Neuron (in vitro differentiated cells): ENCODE data around the gene LRRC73.

ENCODE experiments used
- H2AFZ ChIP-seq: one replicate; pipeline ENCODE4 v1.6.1; 2013; ENCODE audit warnings: low read depth, mild to moderate bottlenecking, inconsistent platforms, low read length, moderate library complexity
- H3K27me3 ChIP-seq: one replicate; pipeline ENCODE4 v1.6.1; 2013; ENCODE audit warnings: low read length; ENCODE audit not compliant: insufficient read depth
- H3K36me3 ChIP-seq: one replicate; pipeline ENCODE4 v1.6.1; 2013; ENCODE audit warnings: low read length; ENCODE audit not compliant: insufficient read depth
- H3K4me1 ChIP-seq: one replicate; pipeline ENCODE4 v1.6.1; 2013; ENCODE audit warnings: low read length; ENCODE audit not compliant: insufficient read depth
- H3K4me3 ChIP-seq: 2 replicates; pipeline ENCODE4 v1.5.1; 2013; ENCODE audit warnings: mild to moderate bottlenecking, low read length, moderate library complexity
- H3K9me3 ChIP-seq: one replicate; pipeline ENCODE4 v1.6.1; 2013; ENCODE audit warnings: low read length

LRRC73 gene

DNA sequence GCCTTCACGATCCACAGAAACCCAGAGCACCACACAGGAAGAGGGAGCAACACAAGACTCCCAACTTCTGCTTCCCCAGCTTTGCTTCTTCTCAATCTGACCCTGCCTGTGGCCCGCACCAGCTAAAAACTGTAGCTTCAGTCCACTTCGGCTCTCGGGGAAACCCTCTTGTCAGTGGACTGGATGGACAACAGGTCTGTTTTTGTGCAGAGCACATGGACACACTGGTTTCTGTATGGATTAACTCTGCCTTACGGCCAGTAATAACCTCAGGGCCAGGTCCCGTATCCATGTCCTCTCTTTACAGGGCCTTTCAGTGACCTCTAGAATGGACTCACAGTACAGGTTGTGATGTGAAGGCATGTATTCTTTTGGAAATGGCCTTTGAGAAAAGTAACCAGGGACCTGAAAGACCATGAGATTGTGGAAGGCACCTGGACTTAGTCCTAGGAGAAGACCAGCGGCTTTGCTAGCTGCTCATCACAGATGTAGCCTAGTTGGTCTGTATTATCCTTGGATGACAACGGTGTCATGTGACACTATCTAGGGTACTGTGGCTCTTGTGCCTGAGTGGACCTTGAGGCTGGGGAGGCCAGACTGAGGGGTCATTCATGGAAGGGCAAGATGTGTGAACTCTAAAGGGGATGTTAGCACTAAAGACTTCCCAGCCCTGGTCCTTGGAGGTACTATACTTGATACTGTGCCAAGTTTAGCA is 12.6 kb upstream of the LRRC73 start:
- H3K36me3 ChIP-seq, result peaks cover 84% of the 10 kb centered on the region
- H2AFZ ChIP-seq, result no peak overlapping the region
- no peaks in the 10 kb centered on the region for H3K9me3 ChIP-seq
- peaks cover 8% of the 10 kb centered on the region for H3K4me1 ChIP-seq
- H3K27me3 ChIP-seq, result no peaks in the 10 kb centered on the region
- no peak overlapping the region for H3K4me3 ChIP-seq

DNA sequence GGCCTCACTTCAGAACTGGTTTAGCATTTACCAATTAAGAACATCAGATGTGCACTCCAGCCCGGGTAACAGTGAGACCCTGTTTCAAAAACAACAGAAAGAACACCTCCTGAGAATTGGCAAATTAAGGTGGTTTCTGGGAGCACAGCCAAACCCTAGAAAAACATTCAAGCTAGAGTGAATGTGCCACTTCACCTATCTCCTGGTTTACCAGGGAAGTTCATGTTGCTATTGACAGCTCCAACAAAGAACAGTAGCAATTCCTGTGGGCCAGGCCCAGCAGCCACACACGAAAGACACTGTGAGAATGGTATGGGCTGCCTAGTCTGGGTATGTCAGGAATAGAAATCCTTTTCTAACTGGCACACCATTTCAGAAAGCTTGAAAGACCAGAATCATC is 11.7 kb upstream of the LRRC73 start:
- Histone ChIP-seq H3K4me1 (peaks cover 9% of the 10 kb centered on the region), H2AFZ (no peak overlapping the region), H3K36me3 (peaks cover 75% of the 10 kb centered on the region), H3K27me3 (no peaks in the 10 kb centered on the region), H3K4me3 (no peak overlapping the region), H3K9me3 (no peaks in the 10 kb centered on the region)

DNA sequence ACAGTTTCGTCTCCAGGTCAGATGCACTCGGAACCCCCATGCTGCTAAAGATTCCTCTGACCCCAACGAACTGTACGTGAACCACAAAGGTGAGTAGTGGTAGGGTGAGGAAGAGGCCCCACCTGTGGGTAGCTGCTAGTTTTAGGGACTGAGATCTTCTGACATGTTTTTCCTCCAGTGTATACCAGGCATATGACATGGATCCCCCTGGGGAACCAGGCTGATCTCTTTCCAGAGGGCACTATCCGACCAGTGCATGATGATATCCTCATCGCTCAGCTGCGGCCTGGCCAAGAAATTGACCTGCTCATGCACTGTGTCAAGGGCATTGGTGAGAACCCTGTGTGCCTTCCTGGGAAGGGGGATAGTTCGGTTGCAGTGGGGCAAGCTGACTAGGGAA is 10.0 kb upstream of the LRRC73 start:
- no peaks in the 10 kb centered on the region for H3K27me3 ChIP-seq
- no peak overlapping the region for H2AFZ ChIP-seq
- no peaks in the 10 kb centered on the region for H3K9me3 ChIP-seq
- no peak overlapping the region for H3K4me3 ChIP-seq
- peaks cover 18% of the 10 kb centered on the region for H3K4me1 ChIP-seq
- peaks cover 65% of the 10 kb centered on the region for H3K36me3 ChIP-seq

DNA sequence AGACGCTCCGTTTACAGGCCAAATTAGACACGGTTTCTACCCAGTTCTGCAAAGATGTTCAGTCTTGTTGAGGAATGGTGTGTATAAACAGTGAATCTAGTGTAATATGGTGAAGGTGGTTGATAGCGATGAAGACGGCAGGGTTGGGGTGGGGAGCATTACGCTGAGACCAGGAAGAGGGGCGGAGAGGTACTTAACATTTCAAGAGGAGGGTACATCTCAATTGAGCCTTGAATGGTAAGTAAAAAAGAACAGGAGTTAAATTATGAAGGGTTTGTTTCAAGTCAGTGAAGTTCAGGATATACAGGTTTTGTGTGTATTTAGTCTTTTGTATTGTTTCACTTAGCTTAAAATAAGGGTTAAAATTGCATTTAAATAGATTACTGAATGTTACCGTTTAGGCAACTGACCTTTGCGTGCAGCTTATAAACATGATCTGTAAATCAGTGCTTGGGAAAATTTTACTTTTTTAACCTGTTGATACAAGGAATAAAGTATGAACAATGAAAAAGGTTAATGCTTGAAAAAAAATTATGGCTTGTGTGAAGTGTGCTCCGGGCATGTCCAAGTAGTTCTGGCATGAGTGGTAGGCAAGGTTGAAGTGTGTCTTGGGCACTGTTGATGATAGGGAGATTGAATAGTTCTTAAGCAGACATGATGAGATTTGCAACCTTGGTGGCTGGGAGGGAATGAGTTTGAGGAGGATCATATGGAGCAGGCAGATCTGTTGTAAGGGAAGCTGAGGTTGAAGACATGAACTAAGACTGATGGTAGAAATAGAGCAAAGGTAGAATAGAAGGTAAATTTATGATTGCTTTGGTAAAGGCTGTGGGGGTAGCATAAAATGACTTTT is 7.6 kb upstream of the LRRC73 start:
- Histone ChIP-seq H3K4me3 (peak overlapping the region; percentile 95), H3K36me3 (peaks cover 58% of the 10 kb centered on the region), H2AFZ (peak overlapping the region; percentile 35), H3K27me3 (no peaks in the 10 kb centered on the region), H3K4me1 (peaks cover 19% of the 10 kb centered on the region), H3K9me3 (no peaks in the 10 kb centered on the region)

DNA sequence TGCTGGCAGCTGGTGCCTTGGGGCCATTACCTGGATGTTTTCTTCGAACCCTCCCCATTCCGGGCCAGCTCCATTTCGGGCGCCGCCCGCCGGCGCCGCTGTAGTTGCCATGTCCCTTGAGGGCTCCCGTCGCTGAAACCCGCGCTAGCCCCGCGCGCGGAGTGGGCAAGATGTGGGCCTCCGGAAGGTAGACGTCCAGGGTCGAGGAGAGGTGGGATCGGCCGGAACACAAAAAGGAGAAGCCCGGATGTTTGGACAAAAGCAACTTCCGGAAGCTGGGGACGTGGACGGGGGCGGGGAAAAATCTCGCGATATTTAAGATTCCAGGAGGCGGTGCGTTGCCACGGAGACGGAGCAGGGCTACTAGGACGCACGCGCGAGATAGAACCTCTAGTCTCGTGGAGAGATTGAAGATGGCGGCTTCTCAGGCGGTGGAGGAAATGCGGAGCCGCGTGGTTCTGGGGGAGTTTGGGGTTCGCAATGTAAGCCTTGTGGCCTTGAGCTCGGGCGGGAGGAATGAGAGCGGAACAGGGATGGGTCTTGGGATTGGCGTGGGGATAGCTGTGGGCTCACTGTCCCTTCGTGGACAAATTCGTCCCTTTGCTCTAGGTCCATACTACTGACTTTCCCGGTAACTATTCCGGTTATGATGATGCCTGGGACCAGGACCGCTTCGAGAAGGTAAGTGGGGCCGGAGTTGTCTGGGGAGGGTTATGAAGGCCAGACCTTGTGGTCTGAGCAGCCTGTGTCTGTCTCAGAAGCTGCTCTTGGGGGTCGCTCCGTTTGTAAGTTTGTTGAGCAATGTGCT is 6.8 kb upstream of the LRRC73 start, which contains the start of the genes POLR1C and YIPF3:
Gene POLR1C (plus strand): TSS at position 393 of the 808 bp plus-strand sequence. CDS start 21 bp downstream, at position 414.
Gene YIPF3 (minus strand): TSS at position 230 of the 808 bp plus-strand sequence. CDS start 119 bp downstream, at position 111.
- Histone ChIP-seq H3K4me1 (peaks cover 19% of the 10 kb centered on the region), H3K4me3 (peak within 1 kb of the TSS; percentile 95), H3K36me3 (peaks cover 57% of the 10 kb centered on the region), H3K9me3 (no peaks in the 10 kb centered on the region), H2AFZ (peak within 1 kb of the TSS; percentile 35), H3K27me3 (no peaks in the 10 kb centered on the region)

DNA sequence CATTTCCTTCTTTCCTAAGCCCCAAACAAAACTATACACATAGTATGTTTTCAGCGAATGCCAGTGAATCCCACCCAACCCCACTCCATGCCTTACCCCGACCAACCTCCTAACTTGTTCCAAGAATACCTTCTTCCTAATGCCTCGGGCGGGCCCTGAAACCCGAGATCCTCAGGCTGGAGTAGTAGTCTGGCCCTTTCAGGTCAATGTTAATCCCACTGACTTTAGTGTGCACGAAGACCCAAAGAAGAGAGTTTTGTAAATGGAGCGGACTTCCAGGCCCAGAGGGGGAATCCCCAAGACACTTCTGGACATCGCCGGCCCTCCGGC is 6.2 kb upstream of the LRRC73 start:
- peak overlapping the region; percentile 95 for H3K4me3 ChIP-seq
- H3K4me1 ChIP-seq, result peaks cover 19% of the 10 kb centered on the region
- peaks cover 57% of the 10 kb centered on the region for H3K36me3 ChIP-seq
- no peaks in the 10 kb centered on the region for H3K9me3 ChIP-seq
- H2AFZ ChIP-seq, result no peak overlapping the region
- no peaks in the 10 kb centered on the region for H3K27me3 ChIP-seq

DNA sequence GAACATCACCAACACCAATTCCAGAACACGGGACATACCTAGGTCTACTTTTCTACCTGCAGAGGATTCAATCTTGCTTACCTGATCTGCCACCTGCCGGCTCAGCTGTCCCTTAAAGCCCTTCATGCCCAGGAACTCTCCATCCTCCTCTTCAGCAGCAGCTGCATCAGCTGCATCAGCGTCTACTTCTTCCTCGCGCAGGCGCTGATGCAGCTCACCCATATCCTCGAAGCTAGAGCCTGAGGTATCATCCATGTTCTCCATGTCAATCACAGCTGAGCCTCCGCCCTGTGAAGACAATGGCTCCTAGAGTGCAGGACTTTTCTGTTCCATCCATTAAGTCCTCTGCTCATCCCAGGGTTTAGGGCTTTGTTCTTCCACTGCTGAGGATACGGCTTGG is 5.7 kb upstream of the LRRC73 start:
- Histone ChIP-seq H3K9me3 (no peaks in the 10 kb centered on the region), H2AFZ (no peak overlapping the region), H3K27me3 (no peaks in the 10 kb centered on the region), H3K4me1 (peaks cover 19% of the 10 kb centered on the region), H3K36me3 (peaks cover 54% of the 10 kb centered on the region), H3K4me3 (peak overlapping the region; percentile 95)

DNA sequence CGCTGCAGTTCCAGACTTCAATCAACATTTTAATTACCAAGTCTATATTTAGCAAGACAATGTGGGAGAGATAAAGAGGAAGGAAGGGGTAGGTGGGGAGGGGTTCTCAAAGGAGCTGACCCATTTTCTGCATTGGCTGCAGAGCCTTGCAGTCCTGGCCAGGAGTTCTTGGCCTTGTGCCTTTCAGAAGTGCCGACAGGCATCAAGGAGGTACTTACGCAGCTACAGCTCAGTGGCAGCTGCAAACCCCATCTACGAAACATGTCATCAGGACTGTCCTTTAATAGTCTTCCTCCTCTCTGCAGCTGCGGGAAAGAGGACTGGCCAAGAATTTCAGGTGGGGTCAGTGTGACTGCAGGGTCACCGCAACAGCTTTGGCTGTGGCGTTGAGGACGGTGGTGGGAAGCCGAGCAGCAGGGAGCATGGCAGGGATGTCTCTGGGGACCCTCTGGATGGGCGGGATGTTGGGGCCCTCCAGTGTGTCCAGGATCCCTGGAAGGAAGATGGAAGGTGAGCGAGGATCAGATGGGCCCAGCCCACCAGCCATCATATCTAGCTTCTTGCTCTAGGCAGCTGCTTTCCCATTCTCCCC is 1.8 kb upstream of the LRRC73 start:
- H3K4me1 ChIP-seq, result peaks cover 21% of the 10 kb centered on the region
- H3K27me3 ChIP-seq, result no peaks in the 10 kb centered on the region
- peaks cover 37% of the 10 kb centered on the region for H3K36me3 ChIP-seq
- no peak overlapping the region for H2AFZ ChIP-seq
- H3K9me3 ChIP-seq, result no peaks in the 10 kb centered on the region
- H3K4me3 ChIP-seq, result no peak overlapping the region

DNA sequence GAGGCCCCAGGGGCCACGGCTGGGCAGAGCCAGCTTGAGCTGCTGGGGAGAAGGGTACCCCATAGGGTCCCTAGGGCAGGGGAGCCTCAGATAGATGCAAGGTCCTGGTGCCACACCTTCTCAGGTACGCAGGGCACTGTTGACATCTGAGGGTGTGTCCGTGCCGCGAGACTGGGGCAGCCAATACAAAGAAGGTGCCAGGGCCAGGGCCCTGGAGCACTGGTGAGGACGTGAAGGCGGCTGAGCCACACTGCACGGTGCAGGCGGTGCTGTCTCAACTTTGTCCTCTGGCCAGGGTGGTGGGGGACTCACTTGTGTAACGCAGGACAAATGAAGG is 649 bp upstream of the LRRC73 start:
- Histone ChIP-seq H2AFZ (no peak overlapping the region), H3K36me3 (peaks cover 36% of the 10 kb centered on the region), H3K9me3 (no peaks in the 10 kb centered on the region), H3K4me1 (peaks cover 19% of the 10 kb centered on the region), H3K4me3 (no peak overlapping the region), H3K27me3 (no peaks in the 10 kb centered on the region)

DNA sequence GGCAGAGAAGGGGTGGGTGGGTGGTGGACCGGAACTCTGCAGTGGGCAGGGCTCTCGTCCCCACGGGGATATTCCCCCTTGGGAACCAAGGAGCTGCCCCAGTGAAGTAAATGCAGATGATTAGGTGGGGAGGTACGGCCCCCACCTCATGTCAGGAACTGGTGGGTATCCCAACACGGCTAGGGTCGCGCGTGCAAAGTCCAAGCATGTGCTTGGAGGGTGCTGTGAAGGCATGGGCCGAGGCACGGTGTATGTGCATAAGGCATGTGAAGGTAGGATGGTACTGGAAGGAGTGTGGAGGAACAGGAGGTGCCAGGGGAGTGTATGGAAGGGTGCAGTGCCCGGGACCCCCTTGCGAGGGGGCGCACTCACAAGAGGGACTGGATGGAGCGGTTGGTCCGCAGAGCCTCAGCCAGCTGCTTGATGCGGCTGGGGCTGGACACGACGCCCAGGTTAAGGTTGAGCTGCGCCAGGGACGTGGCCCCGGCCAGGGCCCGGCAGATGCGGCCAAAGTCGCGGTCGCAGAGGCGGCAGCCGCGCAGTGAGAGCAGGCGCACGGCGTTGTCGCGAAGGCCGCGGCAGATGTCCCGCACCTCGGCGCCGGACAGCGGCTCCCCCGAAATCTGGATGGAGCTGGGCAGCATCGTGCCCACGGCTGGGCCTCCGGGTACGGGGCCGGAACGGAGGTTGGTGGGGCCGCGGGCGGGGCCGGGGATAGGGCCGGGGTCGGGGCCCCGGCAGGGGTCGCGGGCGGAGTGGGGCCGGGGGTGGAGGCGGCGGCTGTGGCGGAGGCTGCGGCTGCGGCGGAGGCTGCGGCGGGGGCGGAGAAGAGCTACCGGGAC is 783 bp downstream of the LRRC73 start:
- peak overlapping the region; percentile 55 for H3K4me3 ChIP-seq
- peak overlapping the region; percentile 69 for H2AFZ ChIP-seq
- no peaks in the 10 kb centered on the region for H3K9me3 ChIP-seq
- H3K36me3 ChIP-seq, result peaks cover 42% of the 10 kb centered on the region
- H3K27me3 ChIP-seq, result no peaks in the 10 kb centered on the region
- peaks cover 12% of the 10 kb centered on the region for H3K4me1 ChIP-seq

DNA sequence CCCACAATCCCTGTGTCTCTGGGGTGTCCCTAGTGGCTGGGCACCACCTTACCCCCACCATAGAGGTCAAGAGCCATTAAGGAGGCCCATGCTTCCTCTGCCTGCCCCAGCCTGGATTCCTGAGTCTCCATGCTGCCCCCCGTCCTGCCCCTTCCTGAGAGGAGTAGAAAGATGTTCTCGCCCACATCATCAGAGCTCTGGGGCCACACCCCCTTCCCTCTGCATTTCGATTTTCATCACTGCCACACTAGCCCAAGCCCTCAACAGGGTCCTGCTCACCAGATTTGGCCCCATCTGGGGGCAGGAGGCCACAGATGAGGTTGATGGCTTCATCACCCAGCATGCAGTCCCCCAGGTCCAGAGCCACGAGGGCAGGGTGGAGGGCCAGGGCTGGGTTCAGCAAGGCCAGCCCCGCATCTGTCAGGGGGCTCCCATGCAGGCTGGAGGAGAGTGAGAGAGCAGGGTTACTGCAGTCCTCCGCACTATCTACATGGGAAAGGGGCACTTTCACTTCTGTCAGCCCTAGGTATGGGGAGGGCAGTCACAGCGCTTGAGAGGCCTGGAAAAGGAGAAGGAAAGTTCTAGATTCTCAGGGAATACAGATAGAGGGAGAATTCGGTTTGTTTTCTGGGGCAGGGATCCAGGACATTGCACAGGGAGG is 1.5 kb downstream of the LRRC73 start:
- H3K9me3 ChIP-seq, result no peaks in the 10 kb centered on the region
- peaks cover 12% of the 10 kb centered on the region for H3K4me1 ChIP-seq
- peaks cover 43% of the 10 kb centered on the region for H3K36me3 ChIP-seq
- no peak overlapping the region for H3K4me3 ChIP-seq
- H3K27me3 ChIP-seq, result no peaks in the 10 kb centered on the region
- H2AFZ ChIP-seq, result no peak overlapping the region
